NT2/D1 (cell line): ENCODE measurements around the gene ATP2C1.

Experiments used
- SUZ12 ChIP-seq: IDR thresholded peaks from 2 replicates; pipeline ENCODE4 v1.6.1; 2011; ENCODE audit not compliant: insufficient read length, insufficient read depth; ENCODE audit errors: extremely low read depth
- YY1 ChIP-seq: IDR thresholded peaks from 2 replicates; pipeline ENCODE4 v1.6.1; 2011; ENCODE audit not compliant: insufficient read length, insufficient read depth
- ZNF274 ChIP-seq: IDR thresholded peaks from 2 replicates; pipeline ENCODE4 v1.6.1; 2011; ENCODE audit warnings: mild to moderate bottlenecking, low read depth, low read length

DNA sequence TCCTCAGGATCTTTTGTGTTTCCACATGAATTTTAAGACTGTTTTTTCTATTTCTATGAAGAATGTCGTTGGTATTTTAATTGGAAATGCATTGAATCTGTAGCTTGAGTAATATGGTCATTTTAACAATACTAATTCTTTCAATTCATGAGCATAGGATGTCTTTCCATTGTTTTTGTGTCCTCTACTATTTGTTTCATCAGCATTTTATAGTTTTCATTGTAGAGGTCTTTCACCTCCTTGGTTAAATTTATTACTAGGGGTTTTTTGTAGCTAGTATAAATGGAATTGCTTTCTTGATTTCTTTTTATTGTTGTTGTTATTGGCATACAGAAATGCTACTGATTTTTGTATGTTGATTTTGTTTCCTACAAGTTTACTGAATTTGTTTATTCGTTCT is 17.3 kb upstream of the ATP2C1 start:
- no peak for TF ChIP-seq YY1
- no peak for TF ChIP-seq ZNF274
- no peak for TF ChIP-seq SUZ12
